Measurements from ENCODE around the gene COMMD10. TPM values are rescaled to one million over a fixed set of nuclear protein-coding genes. Genes with fewer than 3 reads are reported as not detected.

Gene COMMD10
- polyA plus RNA-seq, 1 donor from 2014 or later: 23.1 TPM

- no peak overlapping the region for H3K9ac ChIP-seq (ENCODE audit: low read length)
- no peaks in the 10 kb centered on the region for H3K27me3 ChIP-seq (ENCODE audit: insufficient read depth, low read depth, low read length)
- no peaks in the 10 kb centered on the region for H3K9me3 ChIP-seq (ENCODE audit: low read length)
- no peaks in the 10 kb centered on the region for H3K79me2 ChIP-seq (replicated peaks; ENCODE audit: insufficient read depth, low read length)
- H3K27ac ChIP-seq (ENCODE audit: low read length): no peak overlapping the region
- no peak for TF ChIP-seq MXI1 (conservative IDR thresholded peaks at IDR 0.05; ENCODE audit: poor library complexity, severe bottlenecking)
- no peak for TF ChIP-seq RAD21 (conservative IDR thresholded peaks at IDR 0.05)
- TF ChIP-seq CTCF (IDR thresholded peaks at IDR 0.05; ENCODE audit: poor library complexity, severe bottlenecking): no peak
- no peak for TF ChIP-seq SMC3 (conservative IDR thresholded peaks at IDR 0.05; ENCODE audit: poor library complexity)
- no peak for TF ChIP-seq EZH2 (IDR thresholded peaks at IDR 0.05; ENCODE audit: borderline replicate concordance, insufficient read depth, low read length, poor library complexity, severe bottlenecking)
- no peak for TF ChIP-seq EP300 (conservative IDR thresholded peaks at IDR 0.05; ENCODE audit: poor library complexity, severe bottlenecking)
- no peak for TF ChIP-seq REST (IDR thresholded peaks at IDR 0.05; ENCODE audit: borderline replicate concordance)
- no peak for TF ChIP-seq TAF1 (IDR thresholded peaks at IDR 0.05; ENCODE audit: low read depth)
- no peak overlapping the region for H2AFZ ChIP-seq (ENCODE audit: low read depth, low read length)
- no peaks in the 10 kb centered on the region for H3K9me2 ChIP-seq (ENCODE audit: insufficient read depth, low read length)
- H3K4me2 ChIP-seq (ENCODE audit: low read length): no peak overlapping the region
- H4K20me1 ChIP-seq (ENCODE audit: insufficient read depth): no peaks in the 10 kb centered on the region
- no peaks in the 10 kb centered on the region for H3K36me3 ChIP-seq (ENCODE audit: insufficient read depth, low read length)
- no peaks in the 10 kb centered on the region for H3F3A ChIP-seq (ENCODE audit: insufficient read depth, low read length, poor library complexity, severe bottlenecking)
- H3K4me3 ChIP-seq (ENCODE audit: low read length): no peak overlapping the region
Measured at GRCh38 chr5:116145416-116145815, 60.6 kb downstream of the COMMD10 start.

- Histone ChIP-seq H3K4me3 (ENCODE audit: low read length) (no peak overlapping the region), H4K20me1 (ENCODE audit: insufficient read depth) (no peaks in the 10 kb centered on the region), H3K27me3 (ENCODE audit: insufficient read depth, low read depth, low read length) (no peaks in the 10 kb centered on the region), H3K36me3 (ENCODE audit: insufficient read depth, low read length) (no peaks in the 10 kb centered on the region), H3K27ac (ENCODE audit: low read length) (no peak overlapping the region), H3K9me2 (ENCODE audit: insufficient read depth, low read length) (no peaks in the 10 kb centered on the region), H2AFZ (ENCODE audit: low read depth, low read length) (no peak overlapping the region), H3K9ac (ENCODE audit: low read length) (no peak overlapping the region), H3K4me2 (ENCODE audit: low read length) (no peak overlapping the region), H3F3A (ENCODE audit: insufficient read depth, low read length, poor library complexity, severe bottlenecking) (no peaks in the 10 kb centered on the region), H3K9me3 (ENCODE audit: low read length) (no peaks in the 10 kb centered on the region), H3K79me2 (replicated peaks; ENCODE audit: insufficient read depth, low read length) (no peaks in the 10 kb centered on the region)
- TF ChIP-seq POLR2AphosphoS5 (IDR thresholded peaks at IDR 0.05) (no peak), RAD21 (conservative IDR thresholded peaks at IDR 0.05) (no peak), REST (IDR thresholded peaks at IDR 0.05; ENCODE audit: borderline replicate concordance) (no peak), MXI1 (conservative IDR thresholded peaks at IDR 0.05; ENCODE audit: poor library complexity, severe bottlenecking) (no peak), SMC3 (conservative IDR thresholded peaks at IDR 0.05; ENCODE audit: poor library complexity) (no peak), CTCF (IDR thresholded peaks at IDR 0.05; ENCODE audit: poor library complexity, severe bottlenecking) (no peak), EZH2 (IDR thresholded peaks at IDR 0.05; ENCODE audit: borderline replicate concordance, insufficient read depth, low read length, poor library complexity, severe bottlenecking) (no peak), TAF1 (IDR thresholded peaks at IDR 0.05; ENCODE audit: low read depth) (no peak), EP300 (conservative IDR thresholded peaks at IDR 0.05; ENCODE audit: poor library complexity, severe bottlenecking) (no peak)
Measured at GRCh38 chr5:116152169-116152568, 67.3 kb downstream of the COMMD10 start.

Data from neural cell (in vitro differentiated cells).